Measurements from ENCODE around the gene CES4A.
A peak's percentile ranks its signal among the peaks of the same experiment; 100 is the strongest.

The CES4A gene

GRCh38 chr16:67024384-67025209 is 36.2 kb downstream of the CES4A start:
- H3K4me3 ChIP-seq (ENCODE audit: insufficient read length, low read depth) = no peak overlapping the region
- no peak overlapping the region for H3K9ac ChIP-seq (ENCODE audit: insufficient read length, low read depth)
- H3K36me3 ChIP-seq (ENCODE audit: insufficient read depth, insufficient read length, low read length) = no peaks in the 10 kb centered on the region
- TF ChIP-seq YY1 (IDR thresholded peaks at IDR 0.05; ENCODE audit: insufficient read depth, insufficient read length) = no peak
- no peak for TF ChIP-seq SUZ12 (IDR thresholded peaks at IDR 0.05; ENCODE audit: extremely low read depth, insufficient read depth, insufficient read length)
- TF ChIP-seq ZNF274 (IDR thresholded peaks at IDR 0.05; ENCODE audit: low read depth, low read length) = no peak
- no peaks in the 10 kb centered on the region for H3K9me3 ChIP-seq (ENCODE audit: insufficient read depth, low read length)
- no peak for DNase-seq (ENCODE audit: low read depth, low spot score)
- peaks cover 1% of the 10 kb centered on the region for H3K27me3 ChIP-seq (ENCODE audit: insufficient read depth, insufficient read length)
- peaks cover 2% of the 10 kb centered on the region for H3K4me1 ChIP-seq (ENCODE audit: insufficient read depth, insufficient read length)

GRCh38 chr16:67025210-67025550 is 36.8 kb downstream of the CES4A start:
- H3K9ac ChIP-seq (ENCODE audit: insufficient read length, low read depth) = no peak overlapping the region
- peaks cover under 1% of the 10 kb centered on the region for H3K36me3 ChIP-seq (ENCODE audit: insufficient read depth, insufficient read length, low read length)
- DNase-seq (ENCODE audit: low read depth, low spot score) = no peak
- no peaks in the 10 kb centered on the region for H3K9me3 ChIP-seq (ENCODE audit: insufficient read depth, low read length)
- peaks cover 4% of the 10 kb centered on the region for H3K27me3 ChIP-seq (ENCODE audit: insufficient read depth, insufficient read length)
- H3K4me1 ChIP-seq (ENCODE audit: insufficient read depth, insufficient read length) = peaks cover 3% of the 10 kb centered on the region
- no peak overlapping the region for H3K4me3 ChIP-seq (ENCODE audit: insufficient read length, low read depth)
- TF ChIP-seq SUZ12 (IDR thresholded peaks at IDR 0.05; ENCODE audit: extremely low read depth, insufficient read depth, insufficient read length) (no peak), YY1 (IDR thresholded peaks at IDR 0.05; ENCODE audit: insufficient read depth, insufficient read length) (no peak), ZNF274 (IDR thresholded peaks at IDR 0.05; ENCODE audit: low read depth, low read length) (no peak)

GRCh38 chr16:67026570-67026969 is 38.2 kb downstream of the CES4A start:
- H3K4me1 ChIP-seq (ENCODE audit: insufficient read depth, insufficient read length) = peaks cover 5% of the 10 kb centered on the region

GRCh38 chr16:67027046-67027445 is 38.7 kb downstream of the CES4A start:
- peaks cover 4% of the 10 kb centered on the region for H3K27me3 ChIP-seq (ENCODE audit: insufficient read depth, insufficient read length)
- no peak overlapping the region for H3K9ac ChIP-seq (ENCODE audit: insufficient read length, low read depth)
- peaks cover 5% of the 10 kb centered on the region for H3K4me1 ChIP-seq (ENCODE audit: insufficient read depth, insufficient read length)
- TF ChIP-seq ZNF274 (IDR thresholded peaks at IDR 0.05; ENCODE audit: low read depth, low read length) = no peak
- TF ChIP-seq SUZ12 (IDR thresholded peaks at IDR 0.05; ENCODE audit: extremely low read depth, insufficient read depth, insufficient read length) = no peak
- no peak for TF ChIP-seq YY1 (IDR thresholded peaks at IDR 0.05; ENCODE audit: insufficient read depth, insufficient read length)
- no peak for DNase-seq (ENCODE audit: low read depth, low spot score)
- no peaks in the 10 kb centered on the region for H3K9me3 ChIP-seq (ENCODE audit: insufficient read depth, low read length)
- peaks cover 15% of the 10 kb centered on the region for H3K36me3 ChIP-seq (ENCODE audit: insufficient read depth, insufficient read length, low read length)
- no peak overlapping the region for H3K4me3 ChIP-seq (ENCODE audit: insufficient read length, low read depth)

More at GRCh38 chr16:67026570-67026969, 38.2 kb downstream of the CES4A start:
- H3K9me3 ChIP-seq (ENCODE audit: insufficient read depth, low read length) = no peaks in the 10 kb centered on the region
- H3K27me3 ChIP-seq (ENCODE audit: insufficient read depth, insufficient read length) = peaks cover 4% of the 10 kb centered on the region
- DNase-seq (ENCODE audit: low read depth, low spot score) = no peak
- no peak for TF ChIP-seq SUZ12 (IDR thresholded peaks at IDR 0.05; ENCODE audit: extremely low read depth, insufficient read depth, insufficient read length)
- no peak for TF ChIP-seq YY1 (IDR thresholded peaks at IDR 0.05; ENCODE audit: insufficient read depth, insufficient read length)
- TF ChIP-seq ZNF274 (IDR thresholded peaks at IDR 0.05; ENCODE audit: low read depth, low read length) = no peak
- H3K4me3 ChIP-seq (ENCODE audit: insufficient read length, low read depth) = no peak overlapping the region
- peaks cover 10% of the 10 kb centered on the region for H3K36me3 ChIP-seq (ENCODE audit: insufficient read depth, insufficient read length, low read length)
- H3K9ac ChIP-seq (ENCODE audit: insufficient read length, low read depth) = no peak overlapping the region

GRCh38 chr16:67028167-67028695 is 39.8 kb downstream of the CES4A start:
- Histone ChIP-seq H3K9me3 (ENCODE audit: insufficient read depth, low read length) (no peaks in the 10 kb centered on the region), H3K27me3 (ENCODE audit: insufficient read depth, insufficient read length) (peaks cover 4% of the 10 kb centered on the region), H3K4me3 (ENCODE audit: insufficient read length, low read depth) (peak overlapping the region; percentile 77), H3K36me3 (ENCODE audit: insufficient read depth, insufficient read length, low read length) (peaks cover 24% of the 10 kb centered on the region), H3K9ac (ENCODE audit: insufficient read length, low read depth) (peak overlapping the region; percentile 84), H3K4me1 (ENCODE audit: insufficient read depth, insufficient read length) (peaks cover 5% of the 10 kb centered on the region)
- no peak for TF ChIP-seq SUZ12 (IDR thresholded peaks at IDR 0.05; ENCODE audit: extremely low read depth, insufficient read depth, insufficient read length)
- TF ChIP-seq ZNF274 (IDR thresholded peaks at IDR 0.05; ENCODE audit: low read depth, low read length) = no peak
- TF ChIP-seq YY1 (IDR thresholded peaks at IDR 0.05; ENCODE audit: insufficient read depth, insufficient read length) = no peak
- no peak for DNase-seq (ENCODE audit: low read depth, low spot score)

GRCh38 chr16:67028696-67029253 is 40.4 kb downstream of the CES4A start, which contains the start of gene CBFB:
Gene CBFB (plus strand): TSS chr16:67029149. CDS start chr16:67029408, 259 bp downstream.
- peak; percentile 48 for DNase-seq (ENCODE audit: low read depth, low spot score)
- Histone ChIP-seq H3K4me3 (ENCODE audit: insufficient read length, low read depth) (peak within 1 kb of the TSS; percentile 87), H3K36me3 (ENCODE audit: insufficient read depth, insufficient read length, low read length) (peaks cover 26% of the 10 kb centered on the region), H3K27me3 (ENCODE audit: insufficient read depth, insufficient read length) (peaks cover 4% of the 10 kb centered on the region), H3K9me3 (ENCODE audit: insufficient read depth, low read length) (no peaks in the 10 kb centered on the region), H3K4me1 (ENCODE audit: insufficient read depth, insufficient read length) (peaks cover 5% of the 10 kb centered on the region), H3K9ac (ENCODE audit: insufficient read length, low read depth) (peak within 1 kb of the TSS; percentile 93)
- no peak for TF ChIP-seq SUZ12 (IDR thresholded peaks at IDR 0.05; ENCODE audit: extremely low read depth, insufficient read depth, insufficient read length)
- no peak for TF ChIP-seq ZNF274 (IDR thresholded peaks at IDR 0.05; ENCODE audit: low read depth, low read length)
